ENCODE measurements around the gene BMPR1B. TPM values are rescaled to one million over a fixed set of nuclear protein-coding genes. Genes with fewer than 3 reads are reported as not detected.

The BMPR1B gene
- total RNA-seq, 1 donor from 2014 or later, result 5.6 TPM

- Mint-ChIP-seq H3K9me3 (ENCODE audit: low read depth) (no peaks in the 10 kb centered on the region), H3K36me3 (ENCODE audit: low read depth) (no peaks in the 10 kb centered on the region), H3K4me1 (ENCODE audit: low read depth) (peaks cover 4% of the 10 kb centered on the region), H3K27ac (ENCODE audit: unreplicated experiment) (peak overlapping the region; percentile 15), H3K4me3 (ENCODE audit: unreplicated experiment) (no peak overlapping the region), H3K27me3 (ENCODE audit: low read depth) (no peaks in the 10 kb centered on the region)
- no peak for DNase-seq (ENCODE audit: low spot score)
- TF ChIP-seq, protein P1, sequence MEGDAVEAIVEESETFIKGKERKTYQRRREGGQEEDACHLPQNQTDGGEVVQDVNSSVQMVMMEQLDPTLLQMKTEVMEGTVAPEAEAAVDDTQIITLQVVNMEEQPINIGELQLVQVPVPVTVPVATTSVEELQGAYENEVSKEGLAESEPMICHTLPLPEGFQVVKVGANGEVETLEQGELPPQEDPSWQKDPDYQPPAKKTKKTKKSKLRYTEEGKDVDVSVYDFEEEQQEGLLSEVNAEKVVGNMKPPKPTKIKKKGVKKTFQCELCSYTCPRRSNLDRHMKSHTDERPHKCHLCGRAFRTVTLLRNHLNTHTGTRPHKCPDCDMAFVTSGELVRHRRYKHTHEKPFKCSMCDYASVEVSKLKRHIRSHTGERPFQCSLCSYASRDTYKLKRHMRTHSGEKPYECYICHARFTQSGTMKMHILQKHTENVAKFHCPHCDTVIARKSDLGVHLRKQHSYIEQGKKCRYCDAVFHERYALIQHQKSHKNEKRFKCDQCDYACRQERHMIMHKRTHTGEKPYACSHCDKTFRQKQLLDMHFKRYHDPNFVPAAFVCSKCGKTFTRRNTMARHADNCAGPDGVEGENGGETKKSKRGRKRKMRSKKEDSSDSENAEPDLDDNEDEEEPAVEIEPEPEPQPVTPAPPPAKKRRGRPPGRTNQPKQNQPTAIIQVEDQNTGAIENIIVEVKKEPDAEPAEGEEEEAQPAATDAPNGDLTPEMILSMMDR (IDR thresholded peaks at IDR 0.05), result no peak
These were observed 9.1 kb downstream of the BMPR1B start for GRCh38 chr4:94766856-94767255.

GRCh38 chr4:94767446-94767845, 9.7 kb downstream of the BMPR1B start:
- TF ChIP-seq, protein P1 (IDR thresholded peaks at IDR 0.05), result no peak
- no peak for DNase-seq (ENCODE audit: low spot score)
- H3K9me3 Mint-ChIP-seq (ENCODE audit: low read depth), result no peaks in the 10 kb centered on the region
- H3K4me3 Mint-ChIP-seq (ENCODE audit: unreplicated experiment), result no peak overlapping the region
- H3K36me3 Mint-ChIP-seq (ENCODE audit: low read depth), result no peaks in the 10 kb centered on the region
- H3K4me1 Mint-ChIP-seq (ENCODE audit: low read depth), result peaks cover 4% of the 10 kb centered on the region
- H3K27ac Mint-ChIP-seq (ENCODE audit: unreplicated experiment), result no peak overlapping the region
- H3K27me3 Mint-ChIP-seq (ENCODE audit: low read depth), result no peaks in the 10 kb centered on the region

DNA sequence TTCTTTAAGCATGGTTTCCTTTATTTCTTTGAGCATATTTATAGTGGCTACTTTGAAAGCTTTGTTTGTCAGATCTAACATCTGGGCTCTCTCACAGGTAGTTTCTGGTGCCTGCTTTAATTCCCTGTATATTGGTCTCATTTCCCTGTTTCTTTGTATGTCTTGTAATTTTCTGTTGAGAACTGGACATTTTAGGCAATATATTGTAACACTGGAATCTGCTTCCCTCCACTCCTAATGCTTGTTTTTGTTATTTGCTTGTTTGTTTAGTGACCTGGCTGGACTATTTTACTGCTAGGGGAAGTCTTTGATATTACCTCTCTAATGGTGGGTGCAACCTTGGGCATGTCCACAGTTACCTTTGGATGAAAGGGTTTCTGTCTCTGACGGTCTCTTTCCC, 25.0 kb downstream of the BMPR1B start:
- TF ChIP-seq, protein P1 (IDR thresholded peaks at IDR 0.05), result no peak
- Mint-ChIP-seq H3K36me3 (ENCODE audit: low read depth) (peaks cover 8% of the 10 kb centered on the region), H3K9me3 (ENCODE audit: low read depth) (peaks cover 13% of the 10 kb centered on the region), H3K27me3 (ENCODE audit: low read depth) (no peaks in the 10 kb centered on the region), H3K4me1 (ENCODE audit: low read depth) (no peaks in the 10 kb centered on the region), H3K4me3 (ENCODE audit: unreplicated experiment) (no peak overlapping the region), H3K27ac (ENCODE audit: unreplicated experiment) (no peak overlapping the region)
- no peak for DNase-seq (ENCODE audit: low spot score)

DNA sequence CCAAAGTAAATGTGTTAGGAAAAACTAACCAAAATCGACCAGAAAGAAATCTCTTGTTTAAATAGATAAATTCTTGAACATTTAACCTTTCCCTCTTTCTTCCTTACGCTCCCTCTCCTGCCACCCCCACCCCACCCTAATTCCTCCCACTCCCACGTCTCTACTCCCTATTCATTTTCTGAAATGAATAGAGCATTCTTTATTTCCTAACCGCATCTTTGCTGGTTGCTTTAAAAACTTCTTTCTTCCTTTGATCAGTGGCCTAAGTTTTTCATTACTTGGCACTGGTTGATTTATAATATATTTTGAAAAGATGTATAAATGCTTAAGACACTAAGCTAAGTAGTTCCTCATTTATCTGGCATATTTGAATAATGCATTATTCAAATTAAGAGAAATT, 33.9 kb downstream of the BMPR1B start:
- Mint-ChIP-seq H3K36me3 (ENCODE audit: low read depth) (no peaks in the 10 kb centered on the region), H3K27me3 (ENCODE audit: low read depth) (no peaks in the 10 kb centered on the region), H3K4me1 (ENCODE audit: low read depth) (no peaks in the 10 kb centered on the region), H3K4me3 (ENCODE audit: unreplicated experiment) (no peak overlapping the region), H3K27ac (ENCODE audit: unreplicated experiment) (no peak overlapping the region), H3K9me3 (ENCODE audit: low read depth) (no peaks in the 10 kb centered on the region)
- TF ChIP-seq, protein P1 (IDR thresholded peaks at IDR 0.05), result no peak
- no peak for DNase-seq (ENCODE audit: low spot score)

DNA sequence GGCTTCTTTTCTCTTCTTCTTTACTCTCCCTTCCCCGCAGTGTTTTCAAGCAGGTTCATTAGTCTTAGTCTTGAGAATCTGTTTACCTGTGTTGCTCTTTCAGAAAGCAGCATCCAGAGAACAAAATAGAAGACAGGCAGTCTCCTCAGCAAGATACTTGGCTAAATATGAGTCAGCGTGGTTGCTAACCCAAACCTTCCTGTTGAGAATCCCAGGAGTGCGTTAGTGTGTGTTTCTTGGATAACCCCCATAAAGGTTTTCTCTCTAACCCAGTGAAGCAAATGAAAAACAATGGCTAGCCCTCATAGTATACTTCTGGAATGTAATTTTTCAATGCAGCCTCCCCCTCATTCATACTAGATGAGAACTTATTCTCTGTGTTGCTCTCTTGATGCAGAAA, 41.1 kb downstream of the BMPR1B start:
- Mint-ChIP-seq H3K27me3 (ENCODE audit: low read depth) (no peaks in the 10 kb centered on the region), H3K9me3 (ENCODE audit: low read depth) (no peaks in the 10 kb centered on the region), H3K36me3 (ENCODE audit: low read depth) (peaks cover 2% of the 10 kb centered on the region), H3K4me1 (ENCODE audit: low read depth) (peaks cover 28% of the 10 kb centered on the region), H3K27ac (ENCODE audit: unreplicated experiment) (no peak overlapping the region), H3K4me3 (ENCODE audit: unreplicated experiment) (no peak overlapping the region)
- no peak for DNase-seq (ENCODE audit: low spot score)
- TF ChIP-seq, protein P1 (IDR thresholded peaks at IDR 0.05), result no peak
